GM18511 (cell line): ENCODE data around the gene TSPAN17.
"Not testable (repeated sequence)": the region's sequence is repeated elsewhere in the genome, so short reads cannot be mapped to it uniquely, and the experiment has no call there.

Experiments used
- ATAC-seq: cut with Tn5 transposase; IDR thresholded peaks from one replicate; pipeline ENCODE4 v1.9.1; 2021; ENCODE audit warnings: mild to moderate bottlenecking, moderate library complexity; ENCODE audit not compliant: unreplicated experiment

The TSPAN17 gene, protein sequence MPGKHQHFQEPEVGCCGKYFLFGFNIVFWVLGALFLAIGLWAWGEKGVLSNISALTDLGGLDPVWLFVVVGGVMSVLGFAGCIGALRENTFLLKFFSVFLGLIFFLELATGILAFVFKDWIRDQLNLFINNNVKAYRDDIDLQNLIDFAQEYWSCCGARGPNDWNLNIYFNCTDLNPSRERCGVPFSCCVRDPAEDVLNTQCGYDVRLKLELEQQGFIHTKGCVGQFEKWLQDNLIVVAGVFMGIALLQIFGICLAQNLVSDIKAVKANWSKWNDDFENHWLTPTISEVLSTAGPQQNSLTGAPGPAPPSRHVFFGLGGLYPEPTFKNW

DNA sequence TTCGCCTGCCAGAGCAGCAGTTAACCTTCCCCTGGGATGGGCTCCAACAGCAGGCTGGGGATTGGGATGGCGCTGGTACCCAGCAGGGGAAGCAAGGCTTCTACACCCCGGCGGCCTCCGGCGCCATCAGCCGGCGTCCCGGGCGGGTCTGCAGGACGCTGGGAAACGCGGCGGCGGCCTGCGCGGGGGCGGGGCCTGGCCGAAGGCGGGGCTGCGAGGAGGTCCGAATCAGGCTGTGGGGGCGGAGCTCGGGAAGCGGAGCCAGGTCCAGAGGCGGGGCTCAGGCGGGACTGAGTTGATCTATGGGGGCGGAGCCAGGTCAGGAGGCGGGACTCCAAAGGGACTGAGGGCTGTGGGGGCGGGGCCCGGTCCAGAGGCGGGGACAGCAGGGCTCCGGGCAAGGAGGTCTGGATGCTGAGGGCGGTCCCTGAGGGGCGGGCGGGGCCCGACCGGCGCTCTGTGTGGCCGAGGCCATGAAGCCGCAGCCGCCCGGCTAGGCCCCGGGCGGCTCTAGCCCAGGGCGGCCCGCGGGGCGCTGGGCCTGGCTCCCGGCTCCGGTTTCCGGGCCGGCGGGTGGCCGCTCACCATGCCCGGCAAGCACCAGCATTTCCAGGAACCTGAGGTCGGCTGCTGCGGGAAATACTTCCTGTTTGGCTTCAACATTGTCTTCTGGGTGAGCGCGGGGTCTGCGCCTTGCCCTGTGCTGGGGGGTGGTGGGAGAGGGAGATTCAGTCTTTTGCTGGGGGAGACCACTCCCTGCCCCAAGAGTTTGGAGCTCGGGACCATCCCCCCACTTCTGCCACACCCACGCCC, at the start of gene TSPAN17:
TSPAN17 (plus strand) TSS at position 455 of the 813 bp plus-strand sequence; CDS start at position 587, 132 bp downstream.
- peak; percentile 95 for ATAC-seq

DNA sequence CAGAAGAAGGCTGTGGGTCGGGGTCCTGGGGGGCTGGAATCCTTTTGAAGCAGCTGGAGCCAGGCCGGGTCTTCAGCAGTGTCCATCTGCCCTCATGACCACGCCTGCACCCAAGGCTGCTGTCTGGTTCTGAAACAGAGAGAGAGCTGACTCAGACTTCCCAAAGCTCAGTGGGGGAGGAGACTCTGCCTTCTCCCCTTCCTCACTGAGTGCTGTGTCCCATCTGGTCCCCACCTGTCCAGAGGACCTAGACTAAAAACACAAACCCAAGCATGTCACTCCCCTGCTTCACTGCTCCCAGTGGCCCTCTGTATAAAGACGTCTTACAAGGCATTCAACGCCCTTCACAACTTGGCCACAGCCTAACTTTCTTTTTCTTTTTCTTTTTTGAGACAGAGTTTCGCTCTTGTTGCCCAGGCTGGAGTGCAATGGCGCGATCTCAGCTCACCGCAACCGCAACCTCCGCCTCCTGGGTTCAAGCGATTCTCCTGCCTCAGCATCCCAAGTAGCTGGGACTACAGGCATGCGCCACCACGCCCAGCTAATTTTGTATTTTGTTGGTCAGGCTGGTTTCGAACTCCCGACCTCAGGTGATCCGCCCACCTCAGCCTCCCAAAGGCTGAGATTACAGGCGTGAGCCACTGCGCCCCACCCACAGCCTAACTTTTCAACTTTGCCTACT, 47.4 kb upstream of the TSPAN17 start:
- not testable (repeated sequence) for ATAC-seq

DNA sequence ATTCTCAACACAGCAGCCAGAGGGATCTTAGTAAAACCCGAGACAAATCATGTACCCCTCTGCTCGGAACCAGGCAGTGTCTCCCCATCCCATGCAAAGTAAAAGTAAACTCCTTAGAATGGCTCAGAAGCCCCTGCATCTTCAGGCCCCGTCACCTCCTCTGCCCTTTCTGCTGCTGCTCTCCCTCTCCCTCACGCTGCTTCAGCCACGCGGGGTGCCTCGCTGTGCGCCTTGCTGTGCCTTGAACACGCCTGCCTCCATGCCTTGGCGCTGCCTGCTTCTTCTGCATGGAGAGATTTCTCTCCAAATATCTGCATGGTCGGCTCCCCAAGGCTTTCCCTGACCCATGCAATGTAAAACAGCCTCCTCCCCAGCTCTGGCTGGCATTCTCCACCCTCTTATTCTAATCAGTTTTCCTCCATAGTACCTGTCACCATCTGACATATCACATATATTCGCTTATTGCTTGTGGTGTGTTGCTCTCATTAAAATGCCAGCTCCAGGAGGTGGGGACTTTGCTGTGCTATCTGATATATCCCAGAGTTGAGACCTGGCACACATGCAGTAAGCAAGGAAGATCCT, 45.3 kb upstream of the TSPAN17 start:
- no peak for ATAC-seq

DNA sequence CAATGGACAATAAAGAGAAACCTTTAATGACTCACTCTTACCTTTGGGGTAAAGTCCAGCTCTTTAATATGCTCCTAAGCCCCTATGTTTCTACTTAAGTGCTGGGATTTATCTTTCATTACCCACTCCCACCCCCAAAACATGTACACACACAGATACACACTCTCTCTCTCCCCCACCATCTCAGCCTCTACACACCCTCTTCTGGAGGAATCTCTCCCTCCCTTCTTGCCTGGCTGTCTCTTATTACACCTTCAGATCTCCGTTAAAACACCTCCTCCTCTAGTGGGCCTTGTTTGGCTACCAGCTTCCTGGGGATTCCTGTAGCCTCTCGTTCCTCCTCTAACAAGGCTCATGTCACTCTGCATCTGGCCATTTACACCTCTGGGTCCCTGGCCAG, 44.2 kb upstream of the TSPAN17 start:
- ATAC-seq = no peak

DNA sequence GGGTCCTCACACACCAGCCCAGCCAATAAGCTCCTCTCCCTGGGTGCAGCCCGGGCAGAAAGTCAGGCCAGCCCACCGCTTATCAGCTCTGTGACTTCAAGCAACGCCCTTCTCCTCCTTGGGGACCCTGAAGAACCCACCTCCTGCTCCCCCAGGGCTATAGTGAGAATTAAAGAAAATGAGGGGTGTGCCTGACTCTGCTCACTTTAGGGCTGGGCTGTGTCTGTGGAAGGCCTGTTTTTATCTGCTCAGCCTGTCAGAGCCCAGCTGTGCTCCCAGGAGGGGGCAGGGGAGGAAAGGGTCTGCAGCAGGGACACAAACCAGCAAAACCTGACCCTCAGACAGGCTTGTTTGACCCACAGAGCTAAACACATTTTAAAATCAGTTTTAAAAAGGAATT, 41.3 kb upstream of the TSPAN17 start:
- no peak for ATAC-seq

DNA sequence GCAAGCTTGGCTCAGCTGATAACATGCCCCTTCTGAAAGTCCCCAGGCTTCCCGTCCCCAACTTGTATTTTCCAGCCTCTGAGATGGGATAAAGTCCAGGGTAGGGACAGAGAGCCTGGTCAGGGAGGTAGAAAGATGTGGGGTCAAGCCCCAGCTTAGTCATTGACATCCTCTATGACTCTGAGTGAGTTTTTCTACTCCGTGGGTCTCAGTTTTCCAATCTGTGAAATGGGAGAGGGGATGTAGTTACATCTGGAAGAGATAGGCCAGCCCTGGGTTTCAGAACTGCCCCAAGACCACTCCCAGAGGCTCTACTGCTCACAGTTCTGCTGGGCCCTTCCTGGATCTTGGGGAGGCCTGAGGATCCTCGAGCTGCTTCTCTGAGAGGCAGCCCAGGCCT, 40.4 kb upstream of the TSPAN17 start:
- ATAC-seq = no peak

DNA sequence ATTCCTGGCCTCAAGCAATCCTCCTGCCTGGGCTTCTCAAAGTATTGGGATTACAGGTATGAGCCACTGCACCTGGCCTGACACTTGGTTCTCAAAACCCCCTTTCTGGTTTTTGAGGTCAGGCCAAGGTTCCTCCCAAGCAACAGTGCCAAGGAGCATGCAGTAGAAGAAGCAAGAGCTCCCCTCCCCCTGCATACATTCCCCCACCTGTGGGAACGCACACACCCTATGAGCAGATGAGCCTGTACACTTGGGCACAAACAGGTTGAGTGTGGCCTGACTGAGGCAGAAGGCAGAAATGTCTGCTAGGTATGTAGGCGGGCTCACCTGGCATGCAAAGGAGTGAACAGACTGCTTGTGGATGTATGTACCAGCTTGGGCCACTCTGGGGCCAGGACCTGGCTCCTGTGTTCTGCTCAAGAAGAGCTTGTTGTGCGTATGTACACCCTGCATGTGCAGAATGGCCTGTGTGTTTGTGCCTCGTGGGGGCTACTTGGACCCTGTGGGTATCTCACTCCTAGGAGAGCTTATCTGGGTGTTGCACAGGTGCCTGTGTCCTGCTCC, 39.1 kb upstream of the TSPAN17 start:
- no peak for ATAC-seq

DNA sequence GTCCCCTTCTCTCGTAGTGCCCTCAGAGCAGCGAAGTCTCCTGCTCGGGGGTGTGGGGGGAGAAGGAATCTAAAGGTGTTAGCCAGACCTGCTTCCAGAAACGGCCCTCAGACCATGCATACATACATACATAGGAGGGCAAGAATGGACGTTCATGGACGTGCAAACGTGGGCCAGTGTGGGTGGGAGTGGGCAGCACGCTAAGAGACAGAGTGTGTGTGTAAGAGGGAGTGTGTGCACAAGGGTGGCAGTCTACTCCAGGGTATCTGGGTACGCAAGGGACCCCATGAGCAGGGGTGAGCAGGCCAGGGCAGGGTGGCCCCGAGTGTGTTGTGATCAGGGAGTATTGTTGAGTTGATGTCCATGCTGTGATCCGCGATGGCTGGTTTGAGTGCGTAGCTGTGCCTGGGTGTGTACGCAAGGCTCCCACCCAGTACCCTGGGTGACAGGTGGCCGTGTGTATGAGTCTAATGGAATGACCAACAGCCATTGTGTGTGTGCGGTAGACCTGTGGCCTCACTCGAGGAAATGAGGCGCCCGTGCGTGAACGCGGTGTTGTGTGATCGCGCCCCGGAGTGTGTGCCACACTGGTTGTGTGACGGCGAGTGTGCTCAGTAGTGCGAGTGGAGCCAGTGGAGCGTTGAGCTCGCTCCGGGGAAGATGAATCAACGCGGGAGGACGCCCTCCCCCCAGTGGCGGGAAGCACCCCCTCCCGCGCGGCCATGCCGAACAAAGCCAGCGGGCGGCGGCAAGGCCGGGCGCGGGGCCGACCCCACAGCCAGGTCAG, 38.2 kb upstream of the TSPAN17 start:
- ATAC-seq = peak; percentile 32

DNA sequence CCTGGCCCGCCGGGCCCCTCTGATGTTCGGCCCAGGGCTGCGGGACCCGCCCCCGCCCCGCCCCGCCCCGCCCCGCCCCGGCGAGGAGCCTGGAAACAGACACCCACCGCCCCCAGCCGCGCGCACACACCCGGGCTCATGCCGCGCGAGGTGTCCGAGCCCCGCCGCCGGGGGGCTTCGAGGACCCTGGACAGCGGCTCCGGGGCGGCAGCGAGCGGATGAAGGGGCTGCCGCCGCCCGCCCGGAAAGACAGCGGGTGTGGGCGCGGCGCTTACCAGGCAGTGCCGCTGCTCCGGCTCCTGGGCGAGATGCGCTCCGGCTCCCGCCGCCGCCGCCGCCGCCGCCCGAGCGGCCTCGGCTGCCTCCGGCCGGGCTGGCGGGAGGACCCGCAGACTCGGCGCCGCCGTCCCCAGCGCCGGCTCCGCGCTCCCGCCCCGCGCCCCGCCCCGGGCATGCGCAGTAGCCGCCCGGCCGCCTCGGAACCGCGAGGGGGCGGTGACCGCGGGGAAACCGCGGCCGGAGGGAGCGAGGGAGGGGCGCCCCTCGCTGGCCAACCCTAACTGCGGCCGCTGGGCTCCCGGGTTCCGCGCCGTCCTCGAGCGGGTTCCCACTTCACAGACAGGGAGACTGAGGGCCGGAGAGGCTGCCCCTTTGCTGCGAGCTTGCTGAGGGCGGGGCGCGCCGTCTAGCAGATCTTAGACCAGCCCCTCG, 37.4 kb upstream of the TSPAN17 start, which contains the start of gene GPRIN1:
GPRIN1 (minus strand) TSS at position 433 of the 711 bp plus-strand sequence. CDS start 10,322 bp downstream, outside the sequence.
- ATAC-seq = peak; percentile 78

DNA sequence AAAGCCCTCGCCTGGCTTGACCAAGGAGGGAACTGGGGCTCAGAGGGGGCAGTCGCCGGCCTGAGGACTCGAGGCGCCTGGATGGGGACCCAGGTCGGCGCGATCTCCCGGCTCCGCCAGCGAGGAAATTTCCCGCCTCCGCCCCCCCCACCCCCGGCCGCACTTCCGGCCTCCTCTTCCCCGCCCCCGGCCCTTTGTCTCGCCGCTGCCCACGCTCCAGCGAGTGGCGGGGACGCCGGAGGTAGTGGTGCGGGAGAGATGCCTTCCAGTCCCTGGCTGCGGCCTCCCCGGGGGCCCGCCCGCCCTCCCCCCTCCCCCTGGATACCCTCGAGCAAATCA, 36.9 kb upstream of the TSPAN17 start:
- ATAC-seq = no peak

DNA sequence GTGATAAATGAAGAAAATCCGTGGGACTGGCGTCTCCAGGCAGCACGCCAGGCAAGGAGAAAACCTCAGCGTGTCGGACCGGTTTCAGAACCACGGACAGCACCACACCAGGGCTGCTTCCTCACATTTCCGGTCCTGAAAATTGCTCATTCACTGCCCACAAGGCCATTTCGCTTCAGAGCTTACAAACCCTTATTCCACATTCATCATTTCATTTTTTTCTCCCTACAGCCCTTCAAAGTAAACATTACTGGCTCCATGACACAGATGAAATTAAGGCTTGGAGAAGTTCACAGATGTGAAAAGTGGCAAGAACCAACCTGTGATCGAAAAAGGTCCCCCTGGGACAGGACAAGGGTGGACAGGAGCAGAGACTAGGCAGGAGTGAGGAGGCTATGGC, 35.8 kb upstream of the TSPAN17 start:
- no peak for ATAC-seq

DNA sequence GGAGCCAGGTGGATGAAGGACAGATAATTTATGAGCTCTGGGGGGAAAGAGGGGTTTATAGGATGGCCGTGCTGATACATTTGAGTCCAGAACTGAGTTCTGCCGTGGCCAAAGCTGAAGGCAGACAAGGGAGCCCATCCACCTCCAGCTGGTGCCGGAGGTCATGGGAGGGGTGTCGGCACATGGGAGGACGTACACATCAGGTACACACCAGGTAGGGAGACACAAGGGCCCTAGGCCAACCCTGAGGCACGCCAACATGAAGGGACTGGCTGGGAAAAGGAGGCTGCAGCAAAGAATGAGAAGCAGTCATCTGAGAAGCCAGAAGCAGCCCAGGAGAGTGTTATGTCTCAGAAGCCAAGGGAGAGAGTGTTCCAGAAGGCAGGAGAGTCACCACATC, 35.3 kb upstream of the TSPAN17 start:
- no peak for ATAC-seq

DNA sequence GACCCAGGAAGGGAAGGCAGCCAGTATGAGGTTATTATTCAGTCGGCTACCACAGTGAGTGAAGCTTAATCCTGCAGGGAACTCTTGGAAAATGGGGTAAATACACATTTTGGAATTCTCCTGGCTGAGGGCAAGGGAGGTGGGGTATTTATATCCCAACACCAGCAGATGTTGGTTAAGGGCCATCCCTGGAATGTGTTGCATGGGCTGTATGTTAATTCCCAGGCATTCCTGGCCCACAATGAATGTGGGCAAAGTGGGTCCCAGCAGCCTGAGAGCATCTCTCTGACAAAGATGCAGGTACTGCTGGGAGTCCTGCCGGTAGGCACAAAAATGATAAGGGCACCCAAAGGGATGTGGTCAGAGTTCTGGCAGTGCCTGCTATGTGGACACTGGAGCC, 34.4 kb upstream of the TSPAN17 start:
- ATAC-seq = no peak

DNA sequence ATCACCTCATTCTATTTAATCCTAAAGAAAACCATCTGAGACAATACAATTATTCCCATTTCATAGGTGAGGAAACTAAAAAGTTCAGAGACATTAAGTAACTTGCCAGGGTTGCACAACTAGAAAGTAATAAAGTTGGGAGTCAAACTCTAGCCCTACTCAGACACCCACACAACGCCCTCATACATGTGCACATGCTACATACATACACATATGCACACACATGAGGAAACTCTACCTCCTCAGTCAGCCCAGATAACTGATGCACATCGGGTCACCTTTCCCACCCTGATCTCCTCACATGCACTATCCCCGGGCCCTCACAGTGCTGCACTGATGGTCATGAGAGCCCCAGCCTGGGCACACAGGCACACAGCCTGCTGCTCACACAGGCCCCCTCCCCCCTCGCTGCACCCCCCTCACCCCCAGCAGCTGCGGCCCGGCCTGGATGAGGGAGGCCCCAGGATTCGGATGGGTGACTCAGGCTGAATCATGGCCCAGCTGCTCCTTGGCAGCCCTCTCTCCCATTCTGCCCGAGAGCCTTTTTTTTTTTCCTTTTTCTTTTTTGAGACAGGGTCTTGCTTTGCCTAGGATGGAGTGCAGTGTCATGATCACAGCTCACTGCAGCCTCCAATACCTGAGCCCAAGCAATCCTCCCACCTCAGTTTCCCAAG, 32.3 kb upstream of the TSPAN17 start:
- no peak for ATAC-seq

DNA sequence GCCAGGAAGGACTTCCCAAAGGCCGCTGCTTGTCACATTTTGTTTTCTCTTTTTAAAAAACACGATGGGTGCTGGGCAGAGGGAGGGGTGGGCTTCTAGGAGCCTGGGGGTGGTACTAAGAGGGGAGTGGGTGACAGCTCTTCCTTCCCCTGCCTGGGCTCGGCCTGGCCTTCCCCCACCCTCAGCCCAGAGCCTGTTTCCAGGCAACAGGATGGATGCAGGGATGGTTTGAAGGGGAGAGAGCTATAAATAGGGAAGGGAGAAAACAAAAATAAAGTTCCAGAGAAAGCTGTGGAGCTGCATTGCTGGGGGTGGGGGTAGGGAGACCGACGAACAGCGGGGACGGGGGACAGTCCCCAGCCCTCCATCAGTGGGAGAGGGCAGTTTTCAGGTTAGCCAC, 30.8 kb upstream of the TSPAN17 start:
- no peak for ATAC-seq

DNA sequence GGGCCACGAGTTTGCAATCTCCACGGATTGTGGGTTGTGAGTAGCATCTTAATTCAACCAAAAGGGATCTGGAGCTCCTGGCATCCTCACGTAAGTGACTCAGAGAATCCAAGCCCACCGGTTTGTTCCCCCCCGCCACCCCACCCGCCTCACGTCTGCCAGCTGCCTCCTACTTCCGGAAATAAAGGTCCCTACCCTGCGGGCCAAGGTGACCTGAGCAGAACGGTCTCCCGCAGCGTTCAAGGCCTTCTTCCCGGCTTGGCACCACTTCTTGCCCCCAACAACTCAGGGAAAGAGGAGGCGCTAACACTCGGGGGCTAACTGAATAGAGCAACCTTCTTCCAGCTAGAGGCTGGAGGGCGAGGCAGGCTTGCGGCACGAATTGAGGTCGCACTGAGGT, 28.5 kb upstream of the TSPAN17 start:
- no peak for ATAC-seq

DNA sequence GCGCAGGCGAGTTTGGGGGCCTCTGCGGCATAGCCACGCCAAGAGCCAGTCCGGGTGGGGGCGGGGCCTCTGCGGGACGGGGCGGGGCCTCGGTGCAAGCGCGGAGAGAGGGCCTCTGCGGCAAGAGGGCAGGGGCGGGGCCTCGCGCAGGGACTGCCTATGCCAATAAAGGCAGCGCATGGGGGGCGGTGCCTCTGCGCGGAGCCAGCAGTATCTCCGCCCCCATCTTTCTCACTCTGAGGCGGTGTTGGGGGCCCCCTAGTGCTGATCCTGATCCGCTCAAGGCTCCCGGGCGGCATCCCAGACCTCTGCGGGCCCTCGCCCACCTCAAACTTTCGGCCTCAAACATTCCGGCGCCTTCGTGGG, 28.1 kb upstream of the TSPAN17 start:
- peak; percentile 86 for ATAC-seq

DNA sequence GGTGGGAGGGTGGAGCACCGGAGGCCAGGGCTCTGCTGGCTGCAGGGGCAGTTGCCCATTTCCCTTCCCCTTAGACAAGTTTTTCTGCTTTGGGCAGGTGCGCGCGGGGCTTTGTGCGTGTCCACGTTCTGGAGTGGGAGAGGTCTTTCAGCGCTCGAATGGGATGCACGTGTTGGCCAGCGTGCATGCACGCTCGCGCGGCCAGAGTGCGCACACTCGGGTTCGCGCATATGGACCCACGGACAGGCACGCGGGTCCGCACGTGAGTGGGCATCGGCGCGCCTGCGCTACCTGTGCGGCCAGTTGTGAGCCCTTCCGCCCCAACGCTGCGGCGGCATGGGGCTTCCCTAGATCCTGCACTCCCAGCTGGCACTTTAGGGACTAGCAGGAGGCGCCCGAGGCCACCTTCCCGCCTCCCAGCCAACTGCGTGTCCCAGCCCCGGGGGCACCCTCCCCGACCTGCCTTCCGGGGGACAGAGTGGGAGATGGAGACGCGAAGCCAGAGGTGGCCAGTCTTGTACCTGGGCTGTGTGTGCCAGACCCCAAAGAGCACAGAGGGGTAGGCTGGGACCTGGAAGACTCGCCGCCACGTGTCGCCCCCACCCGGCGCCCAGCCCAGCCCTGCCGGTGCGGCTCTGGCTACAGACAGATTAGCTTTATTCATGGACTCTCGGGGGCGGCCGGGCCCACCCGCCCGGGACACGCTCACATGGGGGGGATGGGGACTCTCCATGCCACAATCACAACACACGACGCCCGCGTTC, 27.5 kb upstream of the TSPAN17 start:
- ATAC-seq = no peak
